GM23338 (cell line): ENCODE results near the gene TGFBR1.

ENCODE experiments used
- CREB1 ChIP-seq: fragments of 250-450 bp; sonication (Bioruptor Pico); IDR thresholded peaks from 2 replicates; pipeline ENCODE4 v1.5.0; 2020; ENCODE audit warnings: low read depth, mild to moderate bottlenecking, moderate library complexity
- CTCF ChIP-seq, 2 experiments: fragments of 200-600 bp in 1 of 2; sonication (generic) in 1 of 2; conservative IDR thresholded peaks; 2 replicates each; pipeline versions ENCODE4 v1.5.1 to v1.6.1; 2016 to 2017; ENCODE audit warnings: antibody characterized with exemption in 2 of 2, low read depth in 2 of 2, mild to moderate bottlenecking in 2 of 2, moderate library complexity in 1 of 2
- EZH2 ChIP-seq: fragments of 200-600 bp; sonication (generic); IDR thresholded peaks from one replicate; pipeline ENCODE4 v1.8.0; 2017; ENCODE audit warnings: antibody characterized with exemption, mild to moderate bottlenecking, low read depth; ENCODE audit not compliant: unreplicated experiment
- EZH2phosphoT487 ChIP-seq: fragments of 200-600 bp; sonication (generic); IDR thresholded peaks from one replicate; pipeline ENCODE4 v1.8.1; 2018; ENCODE audit warnings: antibody characterized with exemption; ENCODE audit not compliant: unreplicated experiment
- JUNB ChIP-seq: IDR thresholded peaks from one replicate; pipeline ENCODE4 v1.6.1; 2016; ENCODE audit warnings: antibody characterized with exemption; ENCODE audit not compliant: unreplicated experiment
- POLR2AphosphoS5 ChIP-seq: IDR thresholded peaks from 2 replicates; pipeline ENCODE4 v1.6.1; 2016; ENCODE audit warnings: antibody characterized with exemption, low read depth
- REST ChIP-seq: IDR thresholded peaks from one replicate; pipeline ENCODE4 v1.6.1; 2018; ENCODE audit warnings: antibody characterized with exemption; ENCODE audit not compliant: unreplicated experiment
- STAT1 ChIP-seq: IDR thresholded peaks from one replicate; pipeline ENCODE4 v1.6.1; 2016; ENCODE audit warnings: antibody characterized with exemption; ENCODE audit not compliant: unreplicated experiment
- ZNF331 ChIP-seq: fragments of 250-450 bp; sonication (Bioruptor Pico); IDR thresholded peaks from 2 replicates; pipeline ENCODE4 v1.5.0; 2020; ENCODE audit warnings: low read depth, mild to moderate bottlenecking, moderate library complexity
- TF ChIP-seq, protein P1 (sequence below): IDR thresholded peaks from 2 replicates; pipeline ENCODE4 v1.6.1; 2016; ENCODE audit warnings: antibody characterized with exemption

- TF ChIP-seq POLR2AphosphoS5 (no peak), CTCF (conservative IDR thresholded peaks at IDR 0.05; ENCODE audit: low read depth in 2 of 2) (no peak), EZH2 (no peak), REST (no peak), CREB1 (CRISPR knock-in tag) (no peak), EZH2phosphoT487 (no peak), JUNB (no peak), STAT1 (no peak), ZNF331 (CRISPR knock-in tag) (no peak)
- TF ChIP-seq, protein P1, sequence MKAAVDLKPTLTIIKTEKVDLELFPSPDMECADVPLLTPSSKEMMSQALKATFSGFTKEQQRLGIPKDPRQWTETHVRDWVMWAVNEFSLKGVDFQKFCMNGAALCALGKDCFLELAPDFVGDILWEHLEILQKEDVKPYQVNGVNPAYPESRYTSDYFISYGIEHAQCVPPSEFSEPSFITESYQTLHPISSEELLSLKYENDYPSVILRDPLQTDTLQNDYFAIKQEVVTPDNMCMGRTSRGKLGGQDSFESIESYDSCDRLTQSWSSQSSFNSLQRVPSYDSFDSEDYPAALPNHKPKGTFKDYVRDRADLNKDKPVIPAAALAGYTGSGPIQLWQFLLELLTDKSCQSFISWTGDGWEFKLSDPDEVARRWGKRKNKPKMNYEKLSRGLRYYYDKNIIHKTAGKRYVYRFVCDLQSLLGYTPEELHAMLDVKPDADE = no peak
These were observed 84.3 kb downstream of the TGFBR1 start for GRCh38 chr9:99189186-99189585.
